ENCODE results near the gene ARFGAP1. TPM values are rescaled to one million over a fixed set of nuclear protein-coding genes. Genes with fewer than 3 reads are reported as not detected.

Gene ARFGAP1
- polyA plus RNA-seq, 4 donors, result 62.3 to 77.0 (median 67.9) TPM

GRCh38 chr20:63276956-63277355, 4.3 kb downstream of the ARFGAP1 start:
- no peak for DNase-seq (ENCODE audit: low read depth in 4 of 4, low spot score in 3 of 4)

- no peak for DNase-seq (ENCODE audit: low read depth in 4 of 4, low spot score in 3 of 4)
These were observed 5.1 kb downstream of the ARFGAP1 start for GRCh38 chr20:63277466-63278272.

- no peak for DNase-seq (ENCODE audit: low read depth in 4 of 4, low spot score in 3 of 4)
These were observed 6.0 kb downstream of the ARFGAP1 start for GRCh38 chr20:63278661-63279060.

GRCh38 chr20:63279931-63280330, 7.3 kb downstream of the ARFGAP1 start:
- DNase-seq (ENCODE audit: low read depth in 4 of 4, low spot score in 3 of 4), result no peak

- no peak for DNase-seq (ENCODE audit: low read depth in 4 of 4, low spot score in 3 of 4)
These were observed 7.8 kb downstream of the ARFGAP1 start for GRCh38 chr20:63280371-63280770.

GRCh38 chr20:63280929-63281545, 8.4 kb downstream of the ARFGAP1 start:
- DNase-seq (ENCODE audit: low read depth in 4 of 4, low spot score in 3 of 4), result no peak

GRCh38 chr20:63281742-63282665, 9.4 kb downstream of the ARFGAP1 start:
- DNase-seq (ENCODE audit: low read depth in 4 of 4, low spot score in 3 of 4), result no peak

- DNase-seq (ENCODE audit: low read depth in 4 of 4, low spot score in 3 of 4), result no peak
These were observed 10.3 kb downstream of the ARFGAP1 start for GRCh38 chr20:63282946-63283345.

- DNase-seq (ENCODE audit: low read depth in 4 of 4, low spot score in 3 of 4), result no peak
These were observed 10.9 kb downstream of the ARFGAP1 start for GRCh38 chr20:63283397-63284082.

GRCh38 chr20:63284083-63284440, 11.4 kb downstream of the ARFGAP1 start:
- no peak for DNase-seq (ENCODE audit: low read depth in 4 of 4, low spot score in 3 of 4)

GRCh38 chr20:63284544-63284949, 11.9 kb downstream of the ARFGAP1 start:
- DNase-seq (ENCODE audit: low read depth in 4 of 4, low spot score in 3 of 4), result no peak

- DNase-seq (ENCODE audit: low read depth in 4 of 4, low spot score in 3 of 4), result no peak
These were observed 12.4 kb downstream of the ARFGAP1 start for GRCh38 chr20:63284981-63285524.

- no peak for DNase-seq (ENCODE audit: low read depth in 4 of 4, low spot score in 3 of 4)
These were observed 13.3 kb downstream of the ARFGAP1 start for GRCh38 chr20:63285636-63286615.

GRCh38 chr20:63286781-63287696, 14.4 kb downstream of the ARFGAP1 start:
- no peak for DNase-seq (ENCODE audit: low read depth in 4 of 4, low spot score in 3 of 4)

- DNase-seq (ENCODE audit: low read depth in 4 of 4, low spot score in 3 of 4), result no peak
These were observed 15.3 kb downstream of the ARFGAP1 start for GRCh38 chr20:63287697-63288580.

GRCh38 chr20:63288581-63289251, 16.1 kb downstream of the ARFGAP1 start:
- no peak for DNase-seq (ENCODE audit: low read depth in 4 of 4, low spot score in 3 of 4)

Data from right renal pelvis (tissue), 4 donors.